Transverse colon (tissue), 4 donors: ENCODE results near the gene IQSEC3. TPM values are rescaled to one million over a fixed set of nuclear protein-coding genes. Genes with fewer than 3 reads are reported as not detected.
"Not testable (repeated sequence)": the region's sequence is repeated elsewhere in the genome, so short reads cannot be mapped to it uniquely, and the experiment has no call there.

Source experiments
- DNase-seq: peaks from one replicate; pipeline ENCODE4 v3.0.0-alpha.2; 2019
- H3K27ac ChIP-seq, 4 donors: fragments of 200-600 bp; sonication (generic); 2 replicates each; pipeline ENCODE4 v1.5.1; 2016 to 2018; ENCODE audit warnings: inconsistent platforms in 4 of 4
- H3K27me3 ChIP-seq: fragments of 200-600 bp; sonication (generic); 2 replicates; pipeline ENCODE4 v1.5.1; 2017; ENCODE audit warnings: inconsistent platforms
- H3K36me3 ChIP-seq, 4 donors: fragments of 200-600 bp; sonication (generic); 2 replicates each; pipeline ENCODE4 v1.5.1; 2017 to 2019; ENCODE audit warnings: inconsistent platforms in 4 of 4
- H3K4me1 ChIP-seq, 4 donors: fragments of 200-600 bp; sonication (generic); 2 replicates each; pipeline ENCODE4 v1.5.1; 2017 to 2020; ENCODE audit warnings: inconsistent platforms in 4 of 4
- H3K4me3 ChIP-seq, 4 donors: fragments of 200-600 bp; sonication (generic); 1 replicate in 1 of 4; 2 replicates in 3 of 4; pipeline versions ENCODE4 v1.5.1 to v1.6.1; 2017 to 2019; ENCODE audit warnings: inconsistent platforms in 4 of 4
- H3K9me3 ChIP-seq, 2 donors: fragments of 200-600 bp; sonication (generic); 2 replicates each; pipeline ENCODE4 v1.5.1; 2017 to 2019; ENCODE audit warnings: inconsistent platforms in 2 of 2
- EP300 ChIP-seq: sonication (generic); formaldehyde crosslinking; IDR thresholded peaks from one replicate; pipeline ENCODE4 v1.6.1; 2017; ENCODE audit warnings: antibody characterized with exemption, low read depth
- POLR2A ChIP-seq: fragments of 450-650 bp; IDR thresholded peaks from one replicate; pipeline ENCODE4 v1.6.1; 2016; ENCODE audit warnings: antibody characterized with exemption, mild to moderate bottlenecking, moderate library complexity
- POLR2AphosphoS5 ChIP-seq, 3 donors: sonication (generic); formaldehyde crosslinking; IDR thresholded peaks; one replicate each; pipeline ENCODE4 v1.6.1; 2016; ENCODE audit warnings: antibody characterized with exemption in 3 of 3
- WGBS, 2 donors: methylation state at CpG; one replicate each; pipeline ENCODE4 v1.1.5; 2018; ENCODE audit warnings: low coverage in 1 of 2; 5-methylcytosine and 5-hydroxymethylcytosine counted together
- in situ Hi-C, 4 donors: fragments of 200-750 bp; cut with MboI; loops; one replicate each; pipeline versions ENCODE4 v1.15.0 to v1.15.1; 2017; ENCODE audit warnings: low sequenced_read_pairs in 3 of 4, low pct_ligation_motif_present in 1 of 4, low pct_unique_long_range_greater_than_20kb in 1 of 4
- intact Hi-C: fragments of 100-400 bp; cut with DNase I; formaldehyde crosslinking; loops from one replicate; pipeline ENCODE4 v1.15.1; 2023; ENCODE audit warnings: low total_unique reads
- total RNA-seq, 4 donors: library from RNA; depleted of rRNA; stranded (reverse); fragments of >200 nt; gene quantifications; one replicate each; pipeline ENCODE4 v1.1.0, GENCODE V29; 2016
- TF ChIP-seq, protein P1 (sequence below), 5 experiments: fragments of 200-600 bp in 3 of 5; fragments of 450-650 bp in 2 of 5; sonication (generic) in 3 of 5; IDR thresholded peaks; 1 replicate in 2 of 5; 2 replicates in 3 of 5; pipeline ENCODE4 v1.5.1; 2016 to 2017; ENCODE audit warnings: antibody characterized with exemption in 5 of 5, inconsistent platforms in 3 of 5, mild to moderate bottlenecking in 2 of 5, moderate library complexity in 1 of 5

The IQSEC3 gene
- total RNA-seq, 4 donors from 2014 or later, result 0.16 to 35.4 (median 0.27) TPM; not detected in 1

DNA sequence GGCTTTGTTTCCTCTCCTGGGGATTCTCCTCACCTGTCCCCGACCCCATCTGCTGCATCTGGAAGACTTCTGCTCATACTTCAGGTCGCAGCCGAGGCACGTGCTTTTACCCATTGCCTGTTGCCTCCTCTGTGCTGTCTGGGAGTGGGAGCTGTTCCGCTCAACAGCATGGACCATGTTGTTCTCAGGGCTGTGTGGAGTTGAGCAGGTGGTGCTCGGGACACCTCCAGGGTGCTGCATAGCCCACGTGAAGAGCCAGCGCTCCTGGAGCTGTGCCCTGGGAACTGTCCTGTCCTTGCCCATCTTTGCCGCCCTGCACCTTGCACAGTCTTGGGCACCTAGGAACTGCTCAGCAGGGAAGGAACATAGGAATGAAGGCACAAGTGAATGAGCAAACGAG, 62.4 kb downstream of the IQSEC3 start:
- TF ChIP-seq POLR2A, result no peak
- TF ChIP-seq, protein P1, sequence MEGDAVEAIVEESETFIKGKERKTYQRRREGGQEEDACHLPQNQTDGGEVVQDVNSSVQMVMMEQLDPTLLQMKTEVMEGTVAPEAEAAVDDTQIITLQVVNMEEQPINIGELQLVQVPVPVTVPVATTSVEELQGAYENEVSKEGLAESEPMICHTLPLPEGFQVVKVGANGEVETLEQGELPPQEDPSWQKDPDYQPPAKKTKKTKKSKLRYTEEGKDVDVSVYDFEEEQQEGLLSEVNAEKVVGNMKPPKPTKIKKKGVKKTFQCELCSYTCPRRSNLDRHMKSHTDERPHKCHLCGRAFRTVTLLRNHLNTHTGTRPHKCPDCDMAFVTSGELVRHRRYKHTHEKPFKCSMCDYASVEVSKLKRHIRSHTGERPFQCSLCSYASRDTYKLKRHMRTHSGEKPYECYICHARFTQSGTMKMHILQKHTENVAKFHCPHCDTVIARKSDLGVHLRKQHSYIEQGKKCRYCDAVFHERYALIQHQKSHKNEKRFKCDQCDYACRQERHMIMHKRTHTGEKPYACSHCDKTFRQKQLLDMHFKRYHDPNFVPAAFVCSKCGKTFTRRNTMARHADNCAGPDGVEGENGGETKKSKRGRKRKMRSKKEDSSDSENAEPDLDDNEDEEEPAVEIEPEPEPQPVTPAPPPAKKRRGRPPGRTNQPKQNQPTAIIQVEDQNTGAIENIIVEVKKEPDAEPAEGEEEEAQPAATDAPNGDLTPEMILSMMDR (IDR thresholded peaks at IDR 0.05), result no peak
- no peak for TF ChIP-seq POLR2AphosphoS5 (IDR thresholded peaks at IDR 0.05)
- no peak for TF ChIP-seq EP300
- in situ Hi-C loops, result no loop called here

DNA sequence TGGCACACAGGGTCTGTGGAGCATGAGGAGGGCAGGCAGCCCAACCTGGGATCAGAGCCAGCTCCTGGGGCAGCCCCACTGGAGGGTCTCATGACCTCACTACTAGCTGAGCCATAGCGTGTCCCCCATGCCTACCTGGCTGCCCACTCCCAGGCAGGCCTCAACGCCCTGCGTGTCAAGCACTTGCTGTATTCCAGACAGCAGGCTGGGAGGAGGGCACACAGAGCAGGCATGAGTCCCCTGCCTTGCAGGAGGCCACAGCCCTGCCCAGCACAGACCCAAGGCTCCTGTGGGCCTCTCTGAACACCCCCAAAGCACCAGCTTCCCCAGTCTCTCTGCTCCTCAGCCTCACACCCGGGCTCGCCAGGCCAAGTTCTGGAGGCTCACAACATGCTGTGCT, 64.0 kb downstream of the IQSEC3 start:
- intact Hi-C loops, result no loop called here
- WGBS, 2 donors, result 88% methylated on average over 5 of the region's 5 CpGs; no CpG with 5 or more reads in 1 of the 2 donors
- TF ChIP-seq POLR2AphosphoS5 (IDR thresholded peaks at IDR 0.05) (no peak), EP300 (no peak), POLR2A (no peak)
- TF ChIP-seq, protein P1 (IDR thresholded peaks at IDR 0.05), result no peak

More for the DNA sequence above, 62.4 kb downstream of the IQSEC3 start:
- DNase-seq, result no peak
- no peak overlapping the region for H3K27ac ChIP-seq
- no peaks in the 10 kb centered on the region for H3K36me3 ChIP-seq
- H3K4me3 ChIP-seq, result no peak overlapping the region
- 76% methylated on average over 10 of the region's 10 CpGs; no CpG with 5 or more reads in 1 of the 2 donors for WGBS, 2 donors
- intact Hi-C loops, result loop anchor here (1.0 kb wide), 1 partner anchor 48 kb away; no protein-coding TSS in a partner anchor
- no peaks in the 10 kb centered on the region for H3K27me3 ChIP-seq
- H3K9me3 ChIP-seq, result no peaks in the 10 kb centered on the region
- H3K4me1 ChIP-seq, result no peaks in the 10 kb centered on the region

DNA sequence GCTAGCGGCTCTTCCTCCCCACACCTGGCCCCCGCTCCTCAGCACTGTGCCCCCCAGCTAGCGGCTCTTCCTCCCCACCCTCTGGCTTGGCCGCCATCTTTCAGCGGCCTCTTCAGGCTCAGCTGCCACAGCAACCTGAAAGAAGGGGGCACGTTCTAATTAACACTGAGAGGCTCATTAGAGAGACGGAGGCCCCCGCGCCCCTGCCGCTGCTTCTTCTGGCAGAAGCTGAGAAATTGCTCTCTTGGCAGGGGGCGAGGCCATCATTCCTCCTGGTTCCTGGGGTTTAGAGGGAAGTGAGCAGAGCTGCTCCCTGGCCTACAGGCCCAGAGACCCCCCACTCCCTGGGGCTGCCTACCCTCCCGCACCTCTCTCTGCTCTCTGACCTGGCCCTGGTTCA, 64.4 kb downstream of the IQSEC3 start:
- DNase-seq, result no peak
- Histone ChIP-seq H3K9me3 (no peaks in the 10 kb centered on the region), H3K27ac (no peak overlapping the region), H3K27me3 (no peaks in the 10 kb centered on the region), H3K4me1 (no peaks in the 10 kb centered on the region), H3K36me3 (no peaks in the 10 kb centered on the region), H3K4me3 (no peak overlapping the region)
- WGBS, 2 donors, result 87% methylated on average over 12 of the region's 12 CpGs; no CpG with 5 or more reads in 1 of the 2 donors
- intact Hi-C loops (no loop called here), in situ Hi-C loops (no loop called here)
- no peak for TF ChIP-seq POLR2AphosphoS5 (IDR thresholded peaks at IDR 0.05)
- TF ChIP-seq, protein P1 (IDR thresholded peaks at IDR 0.05), result no peak
- no peak for TF ChIP-seq POLR2A
- TF ChIP-seq EP300, result no peak

More for the DNA sequence above, 64.0 kb downstream of the IQSEC3 start:
- no peaks in the 10 kb centered on the region for H3K36me3 ChIP-seq
- in situ Hi-C loops, result no loop called here
- no peaks in the 10 kb centered on the region for H3K9me3 ChIP-seq
- H3K27ac ChIP-seq, result no peak overlapping the region
- no peak overlapping the region for H3K4me3 ChIP-seq
- no peak for DNase-seq
- H3K4me1 ChIP-seq, result no peaks in the 10 kb centered on the region
- H3K27me3 ChIP-seq, result no peaks in the 10 kb centered on the region

DNA sequence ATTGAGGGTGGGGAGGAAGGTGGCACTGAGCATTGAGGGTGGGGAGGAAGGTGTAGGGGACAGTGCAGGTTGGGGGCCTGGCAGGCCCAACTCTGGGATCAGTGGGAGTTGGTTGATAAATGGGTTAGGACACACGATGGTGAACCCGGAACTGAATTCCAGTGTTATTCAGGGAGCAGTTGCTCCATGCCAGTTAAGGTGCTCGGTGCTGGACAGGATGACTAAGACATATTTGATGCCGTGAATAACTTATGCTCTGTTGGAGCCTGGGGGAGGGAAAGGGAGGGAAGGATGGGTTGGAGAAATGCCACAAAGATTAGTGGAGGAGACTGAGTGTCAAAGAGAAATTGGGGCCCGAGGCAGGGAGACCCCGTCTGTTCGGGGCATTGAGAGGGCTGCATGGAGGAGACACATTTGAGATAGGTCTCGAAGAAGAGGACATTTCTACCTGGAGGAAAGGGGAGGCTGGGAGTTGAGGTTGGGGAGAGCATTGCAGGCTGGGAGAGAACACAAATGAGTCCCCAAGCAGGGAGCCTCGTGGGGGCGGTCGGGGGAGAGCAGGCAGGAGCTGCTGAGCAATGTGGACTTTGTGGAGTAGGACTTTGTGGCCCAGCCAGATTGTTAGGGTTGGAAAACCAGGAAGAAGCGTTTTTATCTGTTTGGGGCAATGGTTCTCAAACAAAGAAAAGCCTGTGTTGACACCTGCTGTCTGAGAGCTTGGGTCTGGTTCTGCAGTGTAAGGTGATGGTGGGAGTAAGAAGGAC, 65.3 kb downstream of the IQSEC3 start:
- in situ Hi-C loops, result no loop called here

DNA sequence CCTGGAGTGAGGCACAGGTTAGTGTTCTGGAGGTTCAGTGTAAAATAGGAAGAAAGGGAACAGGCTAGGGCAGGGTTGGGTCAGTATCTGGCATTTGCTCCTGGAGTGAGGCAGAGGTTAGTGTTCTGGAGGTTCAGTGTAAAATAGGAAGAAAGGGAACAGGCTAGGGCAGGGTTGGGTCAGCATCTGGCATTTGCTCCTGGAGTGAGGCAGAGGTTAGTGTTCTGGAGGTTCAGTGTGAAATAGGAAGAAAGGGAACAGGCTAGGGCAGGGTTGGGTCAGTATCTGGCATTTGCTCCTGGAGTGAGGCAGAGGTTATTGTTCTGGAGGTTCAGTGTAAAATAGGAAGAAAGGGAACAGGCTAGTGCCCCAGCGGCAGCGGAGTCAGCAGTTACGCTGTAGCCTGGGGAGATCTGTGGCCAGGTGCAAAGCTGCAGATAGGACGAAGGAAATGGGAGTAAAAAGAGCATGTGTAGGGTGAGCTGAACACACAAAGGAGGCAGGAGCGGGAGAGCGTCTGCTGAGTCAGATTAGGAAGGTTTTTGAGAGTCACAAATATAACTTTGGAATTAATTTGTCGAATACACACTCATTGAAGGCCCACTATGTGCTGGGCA, 67.2 kb downstream of the IQSEC3 start:
- 77 to 81% methylated on average over 7 of the region's 7 CpGs for WGBS, 2 donors
- in situ Hi-C loops, H3K36me3 ChIP-seq, H3K27ac ChIP-seq, H3K9me3 ChIP-seq, DNase-seq, H3K4me1 ChIP-seq, intact Hi-C loops, H3K4me3 ChIP-seq: not testable (repeated sequence)
- H3K27me3 ChIP-seq, result peaks cover 12% of the 10 kb centered on the region

More for the DNA sequence above, 65.3 kb downstream of the IQSEC3 start:
- no peak overlapping the region for H3K4me3 ChIP-seq
- TF ChIP-seq EP300 (no peak), POLR2A (no peak), POLR2AphosphoS5 (IDR thresholded peaks at IDR 0.05) (no peak)
- TF ChIP-seq, protein P1 (IDR thresholded peaks at IDR 0.05), result no peak
- H3K4me1 ChIP-seq, result no peaks in the 10 kb centered on the region
- intact Hi-C loops, result no loop called here
- no peaks in the 10 kb centered on the region for H3K36me3 ChIP-seq
- WGBS, 2 donors, result 68% methylated on average over 8 to 12 of the region's 12 CpGs
- DNase-seq, result no peak
- H3K27ac ChIP-seq, result no peak overlapping the region
- H3K9me3 ChIP-seq, result no peaks in the 10 kb centered on the region
- H3K27me3 ChIP-seq, result no peaks in the 10 kb centered on the region
